ENCODE results near the gene SMIM7. TPM values are rescaled to one million over a fixed set of nuclear protein-coding genes. Genes with fewer than 3 reads are reported as not detected.

Gene SMIM7
- total RNA-seq, 4 donors from 2014 or later: 77.3 to 121 (median 98.8) TPM

DNA sequence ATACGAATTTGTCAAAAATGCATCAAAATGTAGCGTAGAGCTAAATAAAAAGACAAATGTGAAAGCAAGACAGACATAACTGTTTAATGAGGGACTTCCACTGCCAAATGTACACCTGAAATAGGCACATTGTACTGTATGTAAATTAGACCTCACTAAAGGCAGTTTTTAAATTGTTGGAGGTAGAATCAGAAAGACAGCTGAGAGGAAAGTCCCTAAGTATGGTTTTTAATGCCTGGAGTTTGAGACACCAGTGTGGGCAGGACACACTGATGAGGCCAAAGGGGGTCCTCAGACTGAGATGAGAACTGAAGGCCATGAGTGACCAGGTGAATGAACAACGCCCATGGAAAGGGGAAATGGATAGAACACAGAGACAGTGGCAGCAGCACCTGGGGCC lies 54.8 kb downstream of the SMIM7 start:
- 89% methylated on average over 3 of the region's 3 CpGs for WGBS
- Histone ChIP-seq H3K27ac (no peak overlapping the region), H3K4me3 (no peak overlapping the region), H3K36me3 (peaks cover 2% of the 10 kb centered on the region), H3K9me3 (no peaks in the 10 kb centered on the region), H3K4me1 (peaks cover 27% of the 10 kb centered on the region), H3K27me3 (no peaks in the 10 kb centered on the region)
- DNase-seq (ENCODE audit: low spot score in 2 of 2): no peak
- TF ChIP-seq POLR2A (IDR thresholded peaks at IDR 0.05) (no peak), EP300 (IDR thresholded peaks at IDR 0.05) (no peak), POLR2AphosphoS5 (IDR thresholded peaks at IDR 0.05) (no peak)
- TF ChIP-seq, protein P1, sequence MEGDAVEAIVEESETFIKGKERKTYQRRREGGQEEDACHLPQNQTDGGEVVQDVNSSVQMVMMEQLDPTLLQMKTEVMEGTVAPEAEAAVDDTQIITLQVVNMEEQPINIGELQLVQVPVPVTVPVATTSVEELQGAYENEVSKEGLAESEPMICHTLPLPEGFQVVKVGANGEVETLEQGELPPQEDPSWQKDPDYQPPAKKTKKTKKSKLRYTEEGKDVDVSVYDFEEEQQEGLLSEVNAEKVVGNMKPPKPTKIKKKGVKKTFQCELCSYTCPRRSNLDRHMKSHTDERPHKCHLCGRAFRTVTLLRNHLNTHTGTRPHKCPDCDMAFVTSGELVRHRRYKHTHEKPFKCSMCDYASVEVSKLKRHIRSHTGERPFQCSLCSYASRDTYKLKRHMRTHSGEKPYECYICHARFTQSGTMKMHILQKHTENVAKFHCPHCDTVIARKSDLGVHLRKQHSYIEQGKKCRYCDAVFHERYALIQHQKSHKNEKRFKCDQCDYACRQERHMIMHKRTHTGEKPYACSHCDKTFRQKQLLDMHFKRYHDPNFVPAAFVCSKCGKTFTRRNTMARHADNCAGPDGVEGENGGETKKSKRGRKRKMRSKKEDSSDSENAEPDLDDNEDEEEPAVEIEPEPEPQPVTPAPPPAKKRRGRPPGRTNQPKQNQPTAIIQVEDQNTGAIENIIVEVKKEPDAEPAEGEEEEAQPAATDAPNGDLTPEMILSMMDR (IDR thresholded peaks at IDR 0.05): no peak

DNA sequence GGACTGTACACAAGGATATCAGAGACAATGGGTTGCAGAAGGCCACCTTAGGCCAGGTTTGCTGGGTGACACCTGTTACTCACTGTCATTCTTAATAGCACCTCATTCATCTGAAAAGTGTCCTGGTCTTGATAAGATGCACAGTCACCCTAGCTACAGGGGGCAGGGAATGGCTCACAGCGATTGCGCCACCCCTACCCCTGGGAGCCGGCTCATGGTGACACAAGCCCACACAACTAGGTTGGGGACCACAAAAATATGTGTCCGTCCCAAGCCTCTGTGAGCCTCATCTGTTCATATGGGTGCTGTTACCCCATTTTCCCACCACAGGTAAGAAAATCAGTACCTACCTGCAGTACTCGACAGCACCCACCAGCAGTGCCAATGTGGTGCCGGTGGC lies 55.3 kb downstream of the SMIM7 start:
- TF ChIP-seq POLR2AphosphoS5 (IDR thresholded peaks at IDR 0.05): no peak
- TF ChIP-seq EP300 (IDR thresholded peaks at IDR 0.05): no peak
- TF ChIP-seq, protein P1 (IDR thresholded peaks at IDR 0.05): no peak
- no peak for TF ChIP-seq POLR2A (IDR thresholded peaks at IDR 0.05)
- WGBS: 90% methylated on average over 6 of the region's 6 CpGs
- Histone ChIP-seq H3K27ac (no peak overlapping the region), H3K9me3 (no peaks in the 10 kb centered on the region), H3K4me1 (peaks cover 26% of the 10 kb centered on the region), H3K4me3 (no peak overlapping the region), H3K36me3 (peaks cover 2% of the 10 kb centered on the region), H3K27me3 (no peaks in the 10 kb centered on the region)
- DNase-seq (ENCODE audit: low spot score in 2 of 2): no peak

DNA sequence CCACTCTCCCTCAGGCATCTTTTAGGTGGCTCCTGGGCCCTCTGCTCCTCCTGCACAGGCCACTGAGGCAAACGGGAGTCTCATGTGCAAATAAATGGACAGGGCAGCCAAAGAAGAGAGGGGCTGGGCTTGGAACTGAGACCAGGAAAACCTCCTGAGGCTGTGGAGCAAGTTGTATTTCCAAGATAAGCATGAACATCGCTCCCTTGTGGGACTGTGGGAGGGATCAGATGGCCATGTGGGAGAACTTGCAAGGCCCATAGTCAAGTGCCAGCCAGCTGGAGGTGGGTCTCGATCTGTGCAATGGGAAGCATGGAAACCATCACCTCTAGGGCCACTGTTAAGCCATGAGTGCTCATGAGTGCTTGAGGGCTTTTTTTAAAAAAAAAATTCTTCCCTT lies 56.9 kb downstream of the SMIM7 start:
- H3K4me3 ChIP-seq: no peak overlapping the region
- peaks cover 2% of the 10 kb centered on the region for H3K36me3 ChIP-seq
- no peaks in the 10 kb centered on the region for H3K9me3 ChIP-seq
- no peak for DNase-seq (ENCODE audit: low spot score in 2 of 2)
- TF ChIP-seq EP300 (IDR thresholded peaks at IDR 0.05) (no peak), POLR2A (IDR thresholded peaks at IDR 0.05) (no peak), POLR2AphosphoS5 (IDR thresholded peaks at IDR 0.05) (no peak)
- TF ChIP-seq, protein P1 (IDR thresholded peaks at IDR 0.05): no peak
- no peak overlapping the region for H3K27ac ChIP-seq
- WGBS: 52% methylated on average over 3 of the region's 3 CpGs
- H3K27me3 ChIP-seq: no peaks in the 10 kb centered on the region
- H3K4me1 ChIP-seq: peaks cover 26% of the 10 kb centered on the region

DNA sequence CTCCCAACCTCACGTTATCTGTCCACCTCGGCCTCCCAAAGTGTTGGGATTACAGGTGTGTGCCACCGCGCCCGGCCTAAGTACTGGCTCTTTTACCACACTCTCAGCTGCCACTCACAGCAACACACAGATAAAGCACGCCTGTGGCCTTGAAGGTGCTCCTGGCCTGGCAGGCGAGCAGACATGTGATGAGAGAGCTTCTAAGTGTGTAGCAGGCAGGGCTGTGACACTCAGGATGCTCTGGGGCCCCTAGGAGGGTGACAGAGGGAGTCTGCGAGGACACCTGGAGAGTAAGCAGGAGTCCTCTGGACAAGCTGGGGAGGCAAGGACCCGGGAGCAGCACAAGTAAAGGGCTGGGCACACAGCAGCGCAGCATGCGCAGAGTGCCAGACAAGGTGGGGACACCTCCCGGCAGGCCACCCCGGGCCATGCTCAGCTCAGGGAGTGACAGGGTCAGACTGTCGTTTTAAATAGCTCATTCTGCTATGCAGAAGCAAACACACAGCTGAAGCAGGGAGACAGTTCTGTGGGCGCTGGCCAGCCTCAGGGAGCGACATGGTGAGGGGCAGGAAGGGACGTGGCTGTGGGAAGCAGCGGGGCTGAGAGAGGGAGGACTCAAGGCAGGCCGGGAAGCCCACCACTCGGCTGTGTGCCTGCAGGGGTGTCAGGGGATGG lies 58.4 kb downstream of the SMIM7 start:
- H3K27ac ChIP-seq: no peak overlapping the region
- no peak overlapping the region for H3K4me3 ChIP-seq
- H3K4me1 ChIP-seq: peaks cover 19% of the 10 kb centered on the region
- 94% methylated on average over 17 of the region's 20 CpGs for WGBS
- TF ChIP-seq, protein P1 (IDR thresholded peaks at IDR 0.05): no peak
- TF ChIP-seq POLR2AphosphoS5 (IDR thresholded peaks at IDR 0.05) (no peak), POLR2A (IDR thresholded peaks at IDR 0.05) (no peak), EP300 (IDR thresholded peaks at IDR 0.05) (no peak)
- no peaks in the 10 kb centered on the region for H3K27me3 ChIP-seq
- peaks cover 2% of the 10 kb centered on the region for H3K36me3 ChIP-seq
- DNase-seq (ENCODE audit: low spot score in 2 of 2): no peak
- no peaks in the 10 kb centered on the region for H3K9me3 ChIP-seq

DNA sequence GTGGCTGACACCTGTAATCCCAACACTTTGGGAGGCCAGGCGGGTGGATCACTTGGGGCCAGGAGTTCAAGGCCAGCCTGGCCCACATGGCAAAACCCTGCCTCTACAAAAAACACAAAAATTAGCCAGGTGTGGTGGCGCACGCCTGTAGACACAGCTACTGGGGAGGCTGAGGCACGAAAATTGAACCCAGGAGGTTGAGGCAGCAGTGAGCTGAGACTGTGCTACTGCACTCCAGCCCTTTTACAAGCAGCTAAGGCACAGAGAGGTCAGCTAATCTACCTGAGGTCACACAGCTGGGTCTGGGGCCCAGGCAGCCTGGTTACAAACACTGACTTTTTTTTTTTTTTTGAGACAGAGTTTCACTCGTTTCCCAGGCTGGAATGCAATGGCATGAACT lies 59.1 kb downstream of the SMIM7 start:
- no peaks in the 10 kb centered on the region for H3K27me3 ChIP-seq
- no peak overlapping the region for H3K4me3 ChIP-seq
- peaks cover 18% of the 10 kb centered on the region for H3K4me1 ChIP-seq
- 95% methylated on average over 5 of the region's 5 CpGs for WGBS
- no peak for TF ChIP-seq POLR2A (IDR thresholded peaks at IDR 0.05)
- no peaks in the 10 kb centered on the region for H3K9me3 ChIP-seq
- H3K36me3 ChIP-seq: peaks cover 2% of the 10 kb centered on the region
- DNase-seq (ENCODE audit: low spot score in 2 of 2): no peak
- H3K27ac ChIP-seq: no peak overlapping the region
